CD4-positive, alpha-beta T cell treated with Interleukin-1 beta for 1 hour (primary cell): ENCODE data around the gene ST6GAL1.
A peak's percentile ranks its signal among the peaks of the same experiment; 100 is the strongest.

Source experiments
- DNase-seq, 2 donors: peaks; one replicate each; pipeline ENCODE4 v3.0.0-alpha.2; 2020 to 2022

Gene ST6GAL1

GRCh38 chr3:187084580-187084979 lies 154.3 kb downstream of the ST6GAL1 start:
- no peak for DNase-seq

DNA sequence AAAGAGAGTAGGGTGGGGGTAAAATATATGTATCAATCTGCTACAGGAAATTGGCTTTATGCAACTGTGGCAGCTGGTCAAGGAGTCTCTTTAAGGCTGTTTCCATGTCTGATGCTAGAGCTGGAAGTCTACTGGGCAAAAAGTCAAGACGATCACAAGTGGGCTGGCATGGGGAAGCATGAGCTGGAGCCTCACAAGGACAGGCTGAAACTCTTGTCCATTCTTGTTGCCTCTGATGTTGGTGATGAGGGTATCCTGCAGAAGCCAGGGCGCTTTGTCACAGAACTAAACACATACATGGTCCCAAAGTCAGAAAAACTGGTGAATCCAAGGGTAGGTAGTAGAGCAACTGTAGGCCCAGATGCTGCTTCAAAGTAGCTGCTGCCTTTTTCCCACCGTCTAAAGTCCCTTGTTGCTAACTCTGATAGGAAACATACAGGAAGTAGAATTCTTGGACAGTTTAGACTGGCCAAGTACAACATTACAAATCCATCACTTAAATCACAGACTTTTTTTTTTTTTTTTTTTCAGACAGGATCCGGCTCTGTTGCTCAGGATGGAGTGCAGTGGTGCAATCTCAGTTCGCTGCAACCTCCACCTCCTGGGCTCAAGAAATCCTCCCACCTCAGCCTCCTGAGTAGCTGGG lies 154.8 kb downstream of the ST6GAL1 start:
- DNase-seq = no peak

DNA sequence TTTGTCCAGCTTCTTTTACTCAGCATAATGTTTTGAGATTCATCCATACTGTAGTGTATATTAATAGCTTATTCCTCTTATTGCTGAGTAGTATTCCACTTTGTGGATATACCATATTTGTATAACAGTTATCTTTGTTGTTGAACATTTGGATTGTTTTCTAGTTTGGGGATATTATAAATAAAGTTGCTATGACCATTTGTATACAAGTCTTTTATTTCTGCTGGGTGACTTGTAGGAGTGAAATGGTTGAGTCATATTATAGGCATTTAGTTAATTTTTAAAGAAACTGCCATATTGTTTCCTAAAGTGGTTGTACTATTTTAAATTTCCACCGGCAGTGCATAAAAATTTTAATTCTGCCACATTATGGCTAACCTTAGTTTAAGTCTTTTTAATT lies 155.6 kb downstream of the ST6GAL1 start:
- DNase-seq = no peak

- DNase-seq = no peak
These were observed 156.5 kb downstream of the ST6GAL1 start for GRCh38 chr3:187086831-187087230.

DNA sequence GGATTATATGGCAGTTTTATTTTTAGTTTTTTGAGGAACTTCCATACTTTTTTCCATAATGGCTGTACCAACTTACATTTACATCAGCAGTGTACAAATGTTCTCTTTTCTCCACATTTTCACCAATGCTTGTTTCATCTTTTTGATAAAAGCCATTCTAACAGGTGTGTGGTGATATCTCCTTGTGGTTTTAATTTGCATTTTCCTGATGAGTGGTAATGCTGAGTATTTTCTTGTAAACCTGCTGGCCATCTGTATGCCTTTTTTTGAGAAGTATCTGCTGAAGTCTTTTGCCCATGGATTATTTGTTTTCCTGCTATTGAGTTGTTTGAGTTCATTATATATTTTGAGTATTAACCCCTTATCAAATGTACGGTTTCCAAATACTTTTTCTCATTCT lies 158.4 kb downstream of the ST6GAL1 start:
- DNase-seq = no peak

GRCh38 chr3:187093320-187093719 lies 163.0 kb downstream of the ST6GAL1 start:
- DNase-seq = no peak

GRCh38 chr3:187098923-187099512 lies 168.7 kb downstream of the ST6GAL1 start:
- no peak for DNase-seq

- peak; percentile 53 to 63 for DNase-seq
These were observed 171.1 kb downstream of the ST6GAL1 start for GRCh38 chr3:187101184-187102072.

DNA sequence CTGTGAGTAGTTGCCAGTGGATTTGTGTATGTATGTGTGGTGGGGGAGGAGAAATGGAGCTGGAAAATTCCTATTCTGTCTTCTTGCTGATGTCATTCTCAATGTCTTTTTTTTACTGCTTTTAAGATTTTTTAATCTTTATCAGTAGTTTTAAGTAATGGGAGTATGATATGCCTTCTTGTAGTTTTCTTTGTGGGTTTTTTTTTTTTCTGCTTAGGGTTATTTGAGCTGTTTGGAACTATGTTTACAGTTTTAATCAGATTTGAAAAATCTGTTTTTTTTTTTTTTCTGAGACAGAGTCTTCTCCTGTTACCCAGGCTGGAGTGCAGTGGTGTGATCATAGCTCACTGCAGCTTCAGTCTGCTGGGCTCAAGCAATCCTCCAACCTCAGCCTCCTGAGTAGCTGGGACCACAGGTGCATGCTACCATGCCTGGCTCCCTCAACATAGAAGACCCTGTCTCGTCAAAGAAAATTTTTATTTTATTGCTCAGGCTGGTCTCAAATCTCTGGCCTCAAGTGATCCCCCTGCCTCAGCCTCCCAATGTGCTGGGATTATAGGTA lies 171.8 kb downstream of the ST6GAL1 start:
- DNase-seq = no peak

DNA sequence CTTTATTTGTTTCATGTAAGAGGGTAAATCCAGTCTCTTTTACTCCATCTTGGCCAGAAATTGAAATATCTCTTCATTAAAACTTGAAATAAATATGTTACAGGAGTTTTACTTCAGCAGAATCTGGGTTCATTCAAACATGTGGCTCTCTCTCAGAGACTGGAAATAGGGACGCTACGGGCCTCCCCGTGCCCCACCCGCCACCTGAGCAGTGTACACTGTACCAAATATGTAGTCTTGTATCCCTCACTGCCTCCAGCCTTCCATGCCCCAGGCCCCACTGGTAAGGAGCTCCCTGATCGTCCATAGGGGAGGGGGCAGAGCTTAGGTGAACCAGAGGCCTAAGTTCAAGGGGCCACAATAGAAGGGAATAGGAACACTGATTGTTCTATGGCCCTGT lies 172.9 kb downstream of the ST6GAL1 start:
- no peak for DNase-seq

- no peak for DNase-seq
These were observed 174.0 kb downstream of the ST6GAL1 start for GRCh38 chr3:187104342-187104741.

DNA sequence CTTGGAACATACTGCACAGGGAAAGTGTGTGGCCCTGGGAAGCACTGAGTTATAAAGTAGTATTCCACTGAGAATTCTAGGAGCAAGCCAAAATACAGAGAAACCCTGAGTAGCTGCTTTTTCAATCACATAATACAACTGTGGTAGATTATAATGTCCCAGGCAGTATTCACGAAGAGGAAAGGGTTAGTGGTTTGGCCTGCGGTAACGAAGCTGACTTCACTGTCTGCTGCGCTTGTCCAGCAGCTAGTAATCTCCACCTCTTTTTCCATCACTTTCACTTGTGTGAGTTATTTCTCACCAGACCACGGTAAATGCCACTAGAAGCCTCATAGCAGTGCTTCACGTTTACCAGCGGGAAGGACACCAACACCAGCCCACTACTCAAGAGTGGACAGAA lies 174.6 kb downstream of the ST6GAL1 start:
- no peak for DNase-seq

- no peak for DNase-seq
These were observed 175.4 kb downstream of the ST6GAL1 start for GRCh38 chr3:187105700-187106099.

DNA sequence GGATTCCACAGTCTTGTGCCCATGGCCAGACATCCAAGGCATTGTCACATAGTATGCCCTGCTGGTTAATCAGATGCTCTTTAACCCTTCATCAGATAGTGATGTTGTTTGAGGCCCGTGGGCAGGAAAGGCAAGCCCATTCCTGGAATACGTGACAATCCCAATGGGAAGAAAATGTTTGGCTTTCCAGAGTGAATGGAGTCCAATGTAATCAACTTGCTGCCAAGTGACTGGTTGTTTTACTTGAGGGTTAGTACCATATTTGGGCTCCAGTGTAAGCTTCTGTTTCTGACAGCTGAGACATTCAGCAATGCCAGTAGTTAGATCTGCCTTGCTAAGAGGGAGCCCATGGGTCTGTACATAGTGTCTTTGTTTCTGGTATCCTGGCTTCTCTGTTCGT lies 177.7 kb downstream of the ST6GAL1 start:
- DNase-seq = no peak

DNA sequence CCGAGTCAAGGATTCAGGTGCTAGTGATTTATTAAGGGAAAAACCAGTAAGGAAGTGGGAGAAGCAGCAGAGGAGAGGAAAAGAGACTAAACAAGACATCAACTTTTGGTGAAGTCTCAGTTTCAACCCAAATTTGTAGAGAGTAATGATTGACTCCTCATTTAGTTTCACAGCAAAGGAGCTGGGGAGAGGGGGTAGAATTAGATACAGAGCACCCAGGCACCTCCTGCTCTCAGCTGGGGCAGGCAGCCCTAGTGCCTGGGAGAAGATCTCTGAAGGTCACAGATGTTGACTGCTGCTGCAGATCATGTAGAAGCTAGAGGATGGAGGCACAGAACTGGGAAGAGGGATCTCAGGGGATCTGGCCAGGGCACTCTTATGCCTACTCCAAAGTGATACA lies 179.8 kb downstream of the ST6GAL1 start:
- DNase-seq = no peak

GRCh38 chr3:187112934-187113793 lies 182.8 kb downstream of the ST6GAL1 start:
- DNase-seq = peak in 1 of 2 donors; percentile 58

GRCh38 chr3:187114511-187114910 lies 184.2 kb downstream of the ST6GAL1 start:
- no peak for DNase-seq

GRCh38 chr3:187120326-187120725 lies 190.0 kb downstream of the ST6GAL1 start:
- no peak for DNase-seq

GRCh38 chr3:187122261-187122660 lies 191.9 kb downstream of the ST6GAL1 start:
- no peak for DNase-seq

DNA sequence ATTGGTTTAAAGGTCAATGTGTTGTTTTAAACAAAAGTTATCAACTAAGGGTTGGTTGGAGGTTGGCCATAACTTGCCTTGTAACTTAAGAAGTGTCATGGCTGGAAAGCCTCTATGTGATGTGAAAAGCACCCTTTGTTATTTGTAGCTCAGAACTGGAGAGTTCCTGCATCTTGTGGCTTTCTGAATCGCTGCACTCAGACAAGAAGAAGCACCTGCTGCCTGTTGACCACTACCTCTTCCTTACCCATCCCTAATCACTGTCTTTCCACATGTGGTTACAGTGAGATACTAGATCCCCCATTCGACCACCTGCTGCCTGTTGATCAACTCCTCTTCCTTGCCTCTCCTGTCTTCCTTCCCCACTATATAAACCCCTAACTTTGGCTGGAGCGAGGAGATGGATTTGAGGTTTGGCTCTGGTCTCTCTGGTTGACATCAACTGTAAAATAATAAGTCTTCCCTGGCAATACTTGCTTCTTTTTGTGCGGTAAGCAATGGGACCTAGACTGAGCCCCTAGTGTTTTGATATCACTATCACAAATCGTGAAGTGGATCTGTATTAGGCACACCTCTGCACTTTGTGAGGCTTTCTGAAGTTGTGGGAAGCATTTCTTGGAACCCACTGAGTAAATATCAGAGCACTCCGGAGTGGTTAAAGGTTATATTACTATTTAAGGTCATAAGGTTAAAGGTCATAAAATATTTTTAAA lies 195.1 kb downstream of the ST6GAL1 start:
- no peak for DNase-seq
